Sigmoid colon (tissue), 7 donors: ENCODE data around the gene PRCC. TPM values are rescaled to one million over a fixed set of nuclear protein-coding genes. Genes with fewer than 3 reads are reported as not detected.

ENCODE experiments used
- DNase-seq: peaks from one replicate; pipeline ENCODE4 v3.0.0-alpha.2; 2019
- H3K27ac ChIP-seq, 4 donors: fragments of 200-600 bp; sonication (generic); one replicate each; pipeline ENCODE4 v1.5.1; 2016 to 2019; ENCODE audit warnings: mild to moderate bottlenecking in 1 of 4
- H3K27me3 ChIP-seq, 3 donors: fragments of 200-600 bp; sonication (generic); one replicate each; pipeline ENCODE4 v1.5.1; 2019; ENCODE audit warnings: mild to moderate bottlenecking in 1 of 3
- H3K36me3 ChIP-seq, 4 donors: fragments of 200-600 bp; sonication (generic); one replicate each; pipeline ENCODE4 v1.5.1; 2016 to 2019
- H3K4me1 ChIP-seq, 4 donors: fragments of 200-600 bp; sonication (generic); one replicate each; pipeline ENCODE4 v1.5.1; 2017 to 2019
- H3K4me3 ChIP-seq, 4 donors: fragments of 200-600 bp; sonication (generic); one replicate each; pipeline ENCODE4 v1.5.1; 2017 to 2019; ENCODE audit warnings: mild to moderate bottlenecking in 2 of 4, moderate library complexity in 1 of 4
- H3K9me3 ChIP-seq, 4 donors: fragments of 200-600 bp in 3 of 4; sonication (generic) in 3 of 4; one replicate each; pipeline versions ENCODE4 v1.5.1 to v1.6.1; 2013 to 2019
- CTCF ChIP-seq, 4 experiments: fragments of 450-650 bp in 3 of 4; fragments of 200-600 bp in 1 of 4; IDR thresholded peaks; one replicate each; pipeline ENCODE4 v1.5.1; 2016 to 2019; ENCODE audit warnings: antibody characterized with exemption in 4 of 4, mild to moderate bottlenecking in 3 of 4, moderate library complexity in 2 of 4
- EP300 ChIP-seq, 4 donors: sonication (generic); formaldehyde crosslinking; IDR thresholded peaks; one replicate each; pipeline ENCODE4 v1.6.1; 2017; ENCODE audit warnings: antibody characterized with exemption in 4 of 4
- POLR2A ChIP-seq, 2 donors: fragments of 450-650 bp; IDR thresholded peaks; one replicate each; pipeline ENCODE4 v1.6.1; 2016; ENCODE audit warnings: antibody characterized with exemption in 2 of 2, mild to moderate bottlenecking in 2 of 2, moderate library complexity in 2 of 2
- POLR2AphosphoS5 ChIP-seq, 4 donors: sonication (generic); formaldehyde crosslinking; IDR thresholded peaks; one replicate each; pipeline ENCODE4 v1.6.1; 2017; ENCODE audit warnings: antibody characterized with exemption in 4 of 4
- WGBS, 2 donors: extraction: QIAGEN DNeasy Blood & Tissue Kit; methylation state at CpG; one replicate each; pipeline ENCODE4 v1.1.7; 2013; 5-methylcytosine and 5-hydroxymethylcytosine counted together
- intact Hi-C: fragments of 100-400 bp; cut with DNase I; formaldehyde crosslinking; loops from one replicate; pipeline ENCODE4 v1.15.1; 2023
- polyA plus RNA-seq, 3 donors: library from polyadenylated mRNA; stranded (reverse); fragments of 200-250 nt; gene quantifications; one replicate each; pipeline ENCODE4 v1.2.3, GENCODE V29; 2013
- total RNA-seq, 4 donors: library from RNA; depleted of rRNA; stranded (reverse); fragments of >200 nt; gene quantifications; one replicate each; pipeline ENCODE4 v1.1.0, GENCODE V29; 2016
- donor health status: healthy with polysubstance abuse.
- donor health status: Bipolar disorder and iron deficiency.
- donor health status: healthy.

Gene PRCC
- total and polyA plus RNA-seq, 7 donors = 27.5 to 49.7 (median 34.1) TPM

GRCh38 chr1:156844102-156844501 is 76.8 kb downstream of the PRCC start:
- Histone ChIP-seq H3K9me3 (no peaks in the 10 kb centered on the region), H3K27ac (no peak overlapping the region), H3K36me3 (no peaks in the 10 kb centered on the region), H3K4me3 (no peak overlapping the region), H3K27me3 (peaks cover 15 to 87% (median 43%) of the 10 kb centered on the region in 3 donors), H3K4me1 (peaks cover 0 to 13% (median 5%) of the 10 kb centered on the region in 4 donors)
- DNase-seq = no peak
- TF ChIP-seq EP300 (IDR thresholded peaks at IDR 0.05) (no peak), CTCF (IDR thresholded peaks at IDR 0.05) (no peak), POLR2AphosphoS5 (IDR thresholded peaks at IDR 0.05) (no peak), POLR2A (IDR thresholded peaks at IDR 0.05) (no peak)
- WGBS, 2 donors = 44 to 47% methylated on average over 6 of the region's 6 CpGs
- intact Hi-C loops = no loop called here

- no peak for TF ChIP-seq CTCF (IDR thresholded peaks at IDR 0.05)
- TF ChIP-seq POLR2AphosphoS5 (IDR thresholded peaks at IDR 0.05) = no peak
- no peak for TF ChIP-seq EP300 (IDR thresholded peaks at IDR 0.05)
- TF ChIP-seq POLR2A (IDR thresholded peaks at IDR 0.05) = no peak
- no peak for DNase-seq
- no peaks in the 10 kb centered on the region for H3K36me3 ChIP-seq
- no peak overlapping the region for H3K4me3 ChIP-seq
- intact Hi-C loops = no loop called here
- H3K27me3 ChIP-seq = peaks cover 15 to 88% (median 43%) of the 10 kb centered on the region in 3 donors
- 30 to 31% methylated on average over 14 of the region's 14 CpGs for WGBS, 2 donors
- no peak overlapping the region for H3K27ac ChIP-seq
- peaks cover 0 to 13% (median 5%) of the 10 kb centered on the region in 4 donors for H3K4me1 ChIP-seq
- H3K9me3 ChIP-seq = no peaks in the 10 kb centered on the region
Measured at GRCh38 chr1:156844638-156845037, 77.3 kb downstream of the PRCC start.

GRCh38 chr1:156845055-156845952 is 78.0 kb downstream of the PRCC start:
- 10 to 16% methylated on average over 69 of the region's 69 CpGs for WGBS, 2 donors
- Histone ChIP-seq H3K36me3 (no peaks in the 10 kb centered on the region), H3K27me3 (peaks cover 15 to 81% (median 46%) of the 10 kb centered on the region in 3 donors), H3K27ac (no peak overlapping the region), H3K4me1 (peaks cover 0 to 13% (median 5%) of the 10 kb centered on the region in 4 donors), H3K4me3 (no peak overlapping the region), H3K9me3 (no peaks in the 10 kb centered on the region)
- intact Hi-C loops = no loop called here
- TF ChIP-seq CTCF (IDR thresholded peaks at IDR 0.05) = no peak
- TF ChIP-seq EP300 (IDR thresholded peaks at IDR 0.05) = no peak
- TF ChIP-seq POLR2AphosphoS5 (IDR thresholded peaks at IDR 0.05) = no peak
- no peak for TF ChIP-seq POLR2A (IDR thresholded peaks at IDR 0.05)
- DNase-seq = no peak

- no peak for DNase-seq
- intact Hi-C loops = no loop called here
- TF ChIP-seq POLR2A (IDR thresholded peaks at IDR 0.05) (no peak), CTCF (IDR thresholded peaks at IDR 0.05) (no peak), POLR2AphosphoS5 (IDR thresholded peaks at IDR 0.05) (no peak), EP300 (IDR thresholded peaks at IDR 0.05) (no peak)
- Histone ChIP-seq H3K36me3 (no peaks in the 10 kb centered on the region), H3K4me1 (peaks cover 0 to 13% (median 5%) of the 10 kb centered on the region in 4 donors), H3K4me3 (no peak overlapping the region), H3K27me3 (peaks cover 15 to 75% (median 46%) of the 10 kb centered on the region in 3 donors), H3K9me3 (no peaks in the 10 kb centered on the region), H3K27ac (no peak overlapping the region)
- 50 to 51% methylated on average over 18 of the region's 18 CpGs for WGBS, 2 donors
Measured at GRCh38 chr1:156845953-156846545, 78.7 kb downstream of the PRCC start.
